ENCODE results near the gene LRMDA.

- TF ChIP-seq, protein P1, sequence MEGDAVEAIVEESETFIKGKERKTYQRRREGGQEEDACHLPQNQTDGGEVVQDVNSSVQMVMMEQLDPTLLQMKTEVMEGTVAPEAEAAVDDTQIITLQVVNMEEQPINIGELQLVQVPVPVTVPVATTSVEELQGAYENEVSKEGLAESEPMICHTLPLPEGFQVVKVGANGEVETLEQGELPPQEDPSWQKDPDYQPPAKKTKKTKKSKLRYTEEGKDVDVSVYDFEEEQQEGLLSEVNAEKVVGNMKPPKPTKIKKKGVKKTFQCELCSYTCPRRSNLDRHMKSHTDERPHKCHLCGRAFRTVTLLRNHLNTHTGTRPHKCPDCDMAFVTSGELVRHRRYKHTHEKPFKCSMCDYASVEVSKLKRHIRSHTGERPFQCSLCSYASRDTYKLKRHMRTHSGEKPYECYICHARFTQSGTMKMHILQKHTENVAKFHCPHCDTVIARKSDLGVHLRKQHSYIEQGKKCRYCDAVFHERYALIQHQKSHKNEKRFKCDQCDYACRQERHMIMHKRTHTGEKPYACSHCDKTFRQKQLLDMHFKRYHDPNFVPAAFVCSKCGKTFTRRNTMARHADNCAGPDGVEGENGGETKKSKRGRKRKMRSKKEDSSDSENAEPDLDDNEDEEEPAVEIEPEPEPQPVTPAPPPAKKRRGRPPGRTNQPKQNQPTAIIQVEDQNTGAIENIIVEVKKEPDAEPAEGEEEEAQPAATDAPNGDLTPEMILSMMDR (IDR thresholded peaks at IDR 0.05), result no peak
- no peak for TF ChIP-seq POLR2A (IDR thresholded peaks at IDR 0.05)
Observed at GRCh38 chr10:76141376-76141775, 710.0 kb downstream of the LRMDA start.
